Thyroid gland (tissue), 4 donors: ENCODE data around the gene MPL. TPM values are rescaled to one million over a fixed set of nuclear protein-coding genes. Genes with fewer than 3 reads are reported as not detected.

ENCODE experiments used
- DNase-seq, 2 donors: peaks; one replicate each; pipeline ENCODE4 v3.0.0-alpha.2; 2019
- H3K27ac ChIP-seq, 3 donors: fragments of 200-600 bp; sonication (generic); 1 replicate in 2 of 3; 2 replicates in 1 of 3; pipeline ENCODE4 v1.5.1; 2016 to 2019; ENCODE audit warnings: mild to moderate bottlenecking in 1 of 3, moderate library complexity in 1 of 3
- H3K27me3 ChIP-seq: fragments of 200-600 bp; sonication (generic); one replicate; pipeline ENCODE4 v1.5.1; 2019
- H3K36me3 ChIP-seq, 2 donors: fragments of 200-600 bp; sonication (generic); one replicate each; pipeline ENCODE4 v1.5.1; 2016 to 2019
- H3K4me1 ChIP-seq, 2 donors: fragments of 200-600 bp; sonication (generic); one replicate each; pipeline ENCODE4 v1.5.1; 2017 to 2019
- H3K4me3 ChIP-seq, 3 donors: fragments of 200-600 bp; sonication (generic); replicated peaks in 1 of 3; 1 replicate in 2 of 3; 2 replicates in 1 of 3; pipeline ENCODE4 v1.5.1; 2016; ENCODE audit warnings: mild to moderate bottlenecking in 1 of 3
- H3K9me3 ChIP-seq: fragments of 200-600 bp; sonication (generic); one replicate; pipeline ENCODE4 v1.5.1; 2017
- CTCF ChIP-seq, 6 experiments: fragments of 200-600 bp in 3 of 6; fragments of 450-650 bp in 3 of 6; sonication (generic) in 3 of 6; IDR thresholded peaks; one replicate each; pipeline ENCODE4 v1.5.1; 2016 to 2019; ENCODE audit warnings: antibody characterized with exemption in 6 of 6, mild to moderate bottlenecking in 2 of 6, inconsistent platforms in 1 of 6, moderate library complexity in 1 of 6
- POLR2A ChIP-seq, 2 donors: fragments of 450-650 bp; IDR thresholded peaks; one replicate each; pipeline ENCODE4 v1.6.1; 2017; ENCODE audit warnings: antibody characterized with exemption in 2 of 2, mild to moderate bottlenecking in 2 of 2, moderate library complexity in 1 of 2
- WGBS, 2 donors: methylation state at CpG; one replicate each; pipeline ENCODE4 v1.1.5; 2017; 5-methylcytosine and 5-hydroxymethylcytosine counted together
- intact Hi-C: fragments of 100-400 bp; cut with DNase I; formaldehyde crosslinking; loops from one replicate; pipeline ENCODE4 v1.15.1; 2023
- total RNA-seq, 4 donors: library from RNA; depleted of rRNA; stranded (reverse); fragments of >200 nt; gene quantifications; one replicate each; pipeline ENCODE4 v1.2.3, GENCODE V29; 2016

Gene MPL
- total RNA-seq, 4 donors from 2014 or later = 0.22 to 0.29 TPM; not detected in 2

GRCh38 chr1:43372172-43372571, 34.6 kb downstream of the MPL start:
- 97% methylated on average over 5 of the region's 5 CpGs for WGBS, 2 donors
- TF ChIP-seq CTCF (IDR thresholded peaks at IDR 0.05) (no peak), POLR2A (IDR thresholded peaks at IDR 0.05) (no peak)
- DNase-seq = no peak
- Histone ChIP-seq H3K4me1 (peaks cover 20 to 32% of the 10 kb centered on the region in 2 donors), H3K9me3 (no peaks in the 10 kb centered on the region), H3K27ac (no peak overlapping the region), H3K4me3 (no peak overlapping the region), H3K36me3 (no peaks in the 10 kb centered on the region), H3K27me3 (no peaks in the 10 kb centered on the region)
- intact Hi-C loops = no loop called here

- 73 to 77% methylated on average over 4 of the region's 4 CpGs for WGBS, 2 donors
- Histone ChIP-seq H3K27me3 (no peaks in the 10 kb centered on the region), H3K27ac (peak overlapping the region in 1 of 3 donors; percentile 35), H3K36me3 (no peaks in the 10 kb centered on the region), H3K4me1 (peaks cover 19 to 36% of the 10 kb centered on the region in 2 donors), H3K4me3 (no peak overlapping the region), H3K9me3 (no peaks in the 10 kb centered on the region)
- no peak for TF ChIP-seq CTCF (IDR thresholded peaks at IDR 0.05)
- no peak for TF ChIP-seq POLR2A (IDR thresholded peaks at IDR 0.05)
- intact Hi-C loops = no loop called here
- DNase-seq = no peak
Measured at GRCh38 chr1:43373066-43373940, 35.7 kb downstream of the MPL start.

- Histone ChIP-seq H3K9me3 (no peaks in the 10 kb centered on the region), H3K4me1 (peaks cover 9 to 28% of the 10 kb centered on the region in 2 donors), H3K27me3 (no peaks in the 10 kb centered on the region), H3K27ac (peak overlapping the region; percentile 1 to 34 (median 17)), H3K36me3 (no peaks in the 10 kb centered on the region), H3K4me3 (no peak overlapping the region)
- TF ChIP-seq POLR2A (IDR thresholded peaks at IDR 0.05) (no peak), CTCF (IDR thresholded peaks at IDR 0.05) (no peak)
- DNase-seq = peak; percentile 62 to 74
- intact Hi-C loops = no loop called here
- WGBS, 2 donors = 27 to 49% methylated on average over 7 of the region's 7 CpGs
Measured at GRCh38 chr1:43376723-43377235, 39.2 kb downstream of the MPL start.

- no peaks in the 10 kb centered on the region for H3K9me3 ChIP-seq
- peak overlapping the region in 1 of 3 donors; percentile 34 for H3K27ac ChIP-seq
- no peaks in the 10 kb centered on the region for H3K27me3 ChIP-seq
- 89 to 96% methylated on average over 1 of the region's 1 CpG for WGBS, 2 donors
- no peak for TF ChIP-seq CTCF (IDR thresholded peaks at IDR 0.05)
- no peak for TF ChIP-seq POLR2A (IDR thresholded peaks at IDR 0.05)
- H3K4me1 ChIP-seq = peaks cover 9 to 28% of the 10 kb centered on the region in 2 donors
- intact Hi-C loops = no loop called here
- peaks cover 7 to 8% of the 10 kb centered on the region in 2 donors for H3K36me3 ChIP-seq
- no peak for DNase-seq
- no peak overlapping the region for H3K4me3 ChIP-seq
Measured at GRCh38 chr1:43377831-43378230, 40.2 kb downstream of the MPL start.

- Histone ChIP-seq H3K9me3 (no peaks in the 10 kb centered on the region), H3K27ac (no peak overlapping the region), H3K27me3 (no peaks in the 10 kb centered on the region), H3K4me3 (no peak overlapping the region), H3K4me1 (peaks cover 9 to 23% of the 10 kb centered on the region in 2 donors), H3K36me3 (peaks cover 11 to 20% of the 10 kb centered on the region in 2 donors)
- TF ChIP-seq POLR2A (IDR thresholded peaks at IDR 0.05) (no peak), CTCF (IDR thresholded peaks at IDR 0.05) (no peak)
- WGBS, 2 donors = 98 to 100% methylated on average over 1 of the region's 1 CpG
- DNase-seq = no peak
- intact Hi-C loops = no loop called here
Measured at GRCh38 chr1:43379476-43379875, 41.9 kb downstream of the MPL start.
